DMS 273 treated with DMSO at 0.1 percent for 48 hours (cell line): ENCODE data around the gene GGTLC2.
"Not testable (repeated sequence)": the region's sequence is repeated elsewhere in the genome, so short reads cannot be mapped to it uniquely, and the experiment has no call there.

Experiments used
- DNase-seq: peaks from one replicate; lab custom pipeline; 2025; lab: John Stamatoyannopoulos, UW

GGTLC2 gene

GRCh38 chr22:22644314-22644713 is at the start of gene GGTLC2:
TSS of gene GGTLC2 (plus strand) at chr22:22644614. CDS start at chr22:22646346, 1,732 bp downstream.
- not testable (repeated sequence) for DNase-seq

GRCh38 chr22:22595001-22595835 is 49.2 kb upstream of the GGTLC2 start:
- DNase-seq, result no peak

GRCh38 chr22:22598144-22598543 is 46.3 kb upstream of the GGTLC2 start:
- no peak for DNase-seq

- no peak for DNase-seq
These were observed 45.2 kb upstream of the GGTLC2 start for GRCh38 chr22:22599248-22599647.

GRCh38 chr22:22600531-22601261 is 43.7 kb upstream of the GGTLC2 start:
- no peak for DNase-seq

GRCh38 chr22:22603470-22603947 is 40.9 kb upstream of the GGTLC2 start:
- DNase-seq, result no peak

GRCh38 chr22:22604326-22605073 is 39.9 kb upstream of the GGTLC2 start:
- no peak for DNase-seq

GRCh38 chr22:22605074-22605404 is 39.4 kb upstream of the GGTLC2 start:
- DNase-seq, result no peak

GRCh38 chr22:22608022-22608421 is 36.4 kb upstream of the GGTLC2 start:
- not testable (repeated sequence) for DNase-seq

GRCh38 chr22:22609291-22609690 is 35.1 kb upstream of the GGTLC2 start:
- DNase-seq, result no peak

GRCh38 chr22:22612516-22612915 is 31.9 kb upstream of the GGTLC2 start:
- DNase-seq, result no peak

GRCh38 chr22:22614065-22614464 is 30.3 kb upstream of the GGTLC2 start:
- DNase-seq, result no peak

GRCh38 chr22:22616636-22617035 is 27.8 kb upstream of the GGTLC2 start:
- no peak for DNase-seq

GRCh38 chr22:22618448-22618847 is 26.0 kb upstream of the GGTLC2 start:
- DNase-seq, result no peak

- no peak for DNase-seq
These were observed 25.5 kb upstream of the GGTLC2 start for GRCh38 chr22:22618923-22619322.

- DNase-seq, result no peak
These were observed 24.5 kb upstream of the GGTLC2 start for GRCh38 chr22:22619765-22620414.

GRCh38 chr22:22628546-22629495 is 15.6 kb upstream of the GGTLC2 start:
- DNase-seq, result not testable (repeated sequence)

- DNase-seq, result not testable (repeated sequence)
These were observed 13.2 kb upstream of the GGTLC2 start for GRCh38 chr22:22631223-22631652.

- not testable (repeated sequence) for DNase-seq
These were observed 12.2 kb upstream of the GGTLC2 start for GRCh38 chr22:22632226-22632625.

- DNase-seq, result not testable (repeated sequence)
These were observed 10.9 kb upstream of the GGTLC2 start for GRCh38 chr22:22633533-22633932.

GRCh38 chr22:22636260-22636659 is 8.2 kb upstream of the GGTLC2 start:
- not testable (repeated sequence) for DNase-seq
